HG02852 (cell line): Measurements from ENCODE around the gene FABP2.

Experiments
- ATAC-seq: cut with Tn5 transposase; IDR thresholded peaks from one replicate; pipeline ENCODE4 v1.9.1; 2021; ENCODE audit warnings: mild to moderate bottlenecking, moderate library complexity; ENCODE audit not compliant: unreplicated experiment

The FABP2 gene

DNA sequence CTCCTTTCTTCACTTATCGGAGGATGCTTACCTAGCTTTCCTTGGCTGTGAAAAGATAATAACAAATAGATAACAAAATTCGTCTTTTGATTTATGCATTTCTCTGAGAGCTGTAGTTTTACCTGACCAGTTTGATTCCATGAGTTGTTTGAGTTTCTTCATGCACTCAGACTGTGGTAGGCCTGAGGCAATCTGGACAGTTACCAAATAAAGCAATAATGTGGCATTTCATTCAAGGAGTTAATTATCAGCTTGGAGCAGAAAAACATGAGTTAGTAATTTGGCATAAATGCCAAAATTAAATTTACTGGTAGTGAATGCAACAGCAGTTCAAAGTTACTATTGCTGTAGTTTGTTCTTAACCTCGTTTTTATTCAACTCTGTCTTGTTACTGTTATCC is 53.5 kb downstream of the FABP2 start:
- no peak for ATAC-seq
